ENCODE data around the gene HTRA2.

GRCh38 chr2:74511104-74511989 is 18.4 kb upstream of the HTRA2 start:
- TF ChIP-seq CTCF (IDR thresholded peaks at IDR 0.05; ENCODE audit: insufficient read depth, low read length, poor library complexity, severe bottlenecking) (no peak), EZH2phosphoT487 (conservative IDR thresholded peaks at IDR 0.05; ENCODE audit: low read length) (no peak)
